Central memory CD8-positive, alpha-beta T cell (primary cell): Measurements from ENCODE around the gene SRPX2.

Experiments
- ATAC-seq: fragments of 150-1000 bp; cut with Tn5 transposase; replicated peaks from 2 replicates; pipeline ENCODE4 v1.10.0; 2022; ENCODE audit warnings: mild to moderate bottlenecking, moderate FRiP score, moderate number of reproducible peaks; ENCODE audit not compliant: poor library complexity, severe bottlenecking; ENCODE audit errors: extremely low read depth
- DNase-seq, 2 donors: peaks; one replicate each; pipeline ENCODE4 v3.0.0; 2021; ENCODE audit warnings: low spot score in 2 of 2
- H3K27ac Mint-ChIP-seq: one replicate; pipeline ENCODE4 v1.8.0; 2022; ENCODE audit warnings: low read depth, mild to moderate bottlenecking, moderate library complexity, mixed read lengths
- H3K27me3 Mint-ChIP-seq: one replicate; pipeline ENCODE4 v1.8.0; 2022; ENCODE audit warnings: mixed read lengths
- H3K36me3 Mint-ChIP-seq: one replicate; pipeline ENCODE4 v1.8.0; 2022; ENCODE audit warnings: mild to moderate bottlenecking, moderate library complexity, mixed read lengths; ENCODE audit not compliant: insufficient read depth
- H3K4me1 Mint-ChIP-seq: one replicate; pipeline ENCODE4 v1.8.0; 2022; ENCODE audit warnings: mixed read lengths
- H3K4me3 Mint-ChIP-seq: one replicate; pipeline ENCODE4 v1.8.0; 2022; ENCODE audit warnings: mild to moderate bottlenecking, moderate library complexity, mixed read lengths
- H3K9me3 Mint-ChIP-seq: one replicate; pipeline ENCODE4 v1.8.0; 2022; ENCODE audit warnings: mixed read lengths

The SRPX2 gene, protein sequence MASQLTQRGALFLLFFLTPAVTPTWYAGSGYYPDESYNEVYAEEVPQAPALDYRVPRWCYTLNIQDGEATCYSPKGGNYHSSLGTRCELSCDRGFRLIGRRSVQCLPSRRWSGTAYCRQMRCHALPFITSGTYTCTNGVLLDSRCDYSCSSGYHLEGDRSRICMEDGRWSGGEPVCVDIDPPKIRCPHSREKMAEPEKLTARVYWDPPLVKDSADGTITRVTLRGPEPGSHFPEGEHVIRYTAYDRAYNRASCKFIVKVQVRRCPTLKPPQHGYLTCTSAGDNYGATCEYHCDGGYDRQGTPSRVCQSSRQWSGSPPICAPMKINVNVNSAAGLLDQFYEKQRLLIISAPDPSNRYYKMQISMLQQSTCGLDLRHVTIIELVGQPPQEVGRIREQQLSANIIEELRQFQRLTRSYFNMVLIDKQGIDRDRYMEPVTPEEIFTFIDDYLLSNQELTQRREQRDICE

DNA sequence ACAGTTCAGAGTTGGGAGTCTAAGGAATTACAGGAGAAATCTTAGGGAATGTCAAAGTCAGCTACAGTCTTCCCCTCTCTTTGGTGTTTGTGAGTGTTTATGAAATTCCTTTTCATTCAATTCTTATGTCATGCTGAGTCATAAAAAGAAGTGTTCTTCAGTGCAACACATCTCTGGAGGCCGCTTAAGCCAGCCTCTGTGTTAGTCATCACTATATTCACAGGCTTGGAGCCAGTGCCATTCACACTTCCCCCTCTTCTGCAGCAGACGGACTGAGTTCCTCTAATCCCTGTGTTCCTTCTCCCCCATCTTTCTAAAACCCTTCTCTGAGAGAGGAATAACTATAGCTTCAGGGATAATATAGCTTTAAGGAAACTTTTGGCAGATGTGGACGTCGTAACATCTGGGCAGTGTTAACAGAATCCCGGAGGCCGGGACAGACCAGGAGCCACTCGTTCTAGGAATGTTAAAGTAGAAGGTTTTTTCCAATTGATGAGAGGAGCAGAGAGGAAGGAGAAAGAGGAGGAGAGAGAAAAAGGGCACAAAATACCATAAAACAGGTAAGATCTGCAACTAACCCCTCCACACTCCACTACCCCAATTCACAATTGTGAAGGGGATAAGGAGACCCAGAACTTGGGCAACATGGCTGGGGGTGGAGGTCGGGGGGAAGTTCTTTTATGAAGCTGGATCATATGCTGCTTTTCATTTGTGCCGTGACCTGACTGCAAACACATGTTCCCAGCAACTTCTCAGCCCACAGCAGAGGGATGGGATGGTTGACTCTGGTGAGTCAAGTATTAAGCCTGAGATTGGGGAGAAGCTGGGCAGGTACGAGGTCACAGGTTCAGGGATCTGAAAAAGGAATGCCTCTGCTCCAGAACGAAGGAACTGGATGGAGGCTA is at the start of gene SRPX2:
Gene SRPX2, plus strand, starts transcription at position 244 of the 905 bp plus-strand sequence. CDS start 2,124 bp downstream, outside the sequence.
- H3K9me3 Mint-ChIP-seq = no peaks in the 10 kb centered on the region
- no peaks in the 10 kb centered on the region for H3K4me1 Mint-ChIP-seq
- no peak within 1 kb of the TSS for H3K4me3 Mint-ChIP-seq
- ATAC-seq (no peak), DNase-seq (no peak)
- H3K27me3 Mint-ChIP-seq = peaks cover 28% of the 10 kb centered on the region
- H3K36me3 Mint-ChIP-seq = no peaks in the 10 kb centered on the region
- H3K27ac Mint-ChIP-seq = no peak within 1 kb of the TSS

DNA sequence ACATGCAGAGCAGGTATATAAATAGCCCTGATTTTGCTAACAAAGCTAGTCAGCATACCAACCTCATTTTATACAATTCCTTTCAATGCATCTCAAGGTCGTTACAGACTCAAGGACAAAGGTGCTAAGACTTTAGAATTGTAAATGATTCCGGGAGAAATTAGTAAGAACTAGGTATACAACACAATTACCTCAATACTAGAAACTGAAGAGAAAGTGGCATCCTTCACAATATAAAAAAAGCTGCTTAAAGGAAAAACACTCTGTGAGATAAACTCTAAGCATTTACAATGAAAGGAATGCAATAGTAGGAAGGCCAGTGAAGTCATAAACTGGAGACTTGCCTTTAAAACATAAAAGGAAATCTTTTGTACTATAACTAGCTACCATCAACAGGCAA is 47.4 kb upstream of the SRPX2 start:
- H3K9me3 Mint-ChIP-seq = no peaks in the 10 kb centered on the region
- H3K27me3 Mint-ChIP-seq = peaks cover 9% of the 10 kb centered on the region
- H3K27ac Mint-ChIP-seq = no peak overlapping the region
- H3K36me3 Mint-ChIP-seq = no peaks in the 10 kb centered on the region
- no peak for DNase-seq
- no peak overlapping the region for H3K4me3 Mint-ChIP-seq
- no peak for ATAC-seq
- H3K4me1 Mint-ChIP-seq = no peaks in the 10 kb centered on the region

DNA sequence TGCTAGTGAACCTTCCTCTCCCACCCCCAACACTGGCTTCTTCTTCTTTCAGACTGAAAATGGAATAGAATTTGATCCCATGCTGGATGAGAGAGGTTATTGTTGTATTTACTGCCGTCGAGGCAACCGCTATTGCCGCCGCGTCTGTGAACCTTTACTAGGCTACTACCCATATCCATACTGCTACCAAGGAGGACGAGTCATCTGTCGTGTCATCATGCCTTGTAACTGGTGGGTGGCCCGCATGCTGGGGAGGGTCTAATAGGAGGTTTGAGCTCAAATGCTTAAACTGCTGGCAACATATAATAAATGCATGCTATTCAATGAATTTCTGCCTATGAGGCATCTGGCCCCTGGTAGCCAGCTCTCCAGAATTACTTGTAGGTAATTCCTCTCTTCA is 44.5 kb upstream of the SRPX2 start:
- no peaks in the 10 kb centered on the region for H3K4me1 Mint-ChIP-seq
- ATAC-seq (no peak), DNase-seq (no peak)
- H3K36me3 Mint-ChIP-seq = no peaks in the 10 kb centered on the region
- peaks cover 18% of the 10 kb centered on the region for H3K27me3 Mint-ChIP-seq
- no peak overlapping the region for H3K4me3 Mint-ChIP-seq
- no peak overlapping the region for H3K27ac Mint-ChIP-seq
- no peaks in the 10 kb centered on the region for H3K9me3 Mint-ChIP-seq

DNA sequence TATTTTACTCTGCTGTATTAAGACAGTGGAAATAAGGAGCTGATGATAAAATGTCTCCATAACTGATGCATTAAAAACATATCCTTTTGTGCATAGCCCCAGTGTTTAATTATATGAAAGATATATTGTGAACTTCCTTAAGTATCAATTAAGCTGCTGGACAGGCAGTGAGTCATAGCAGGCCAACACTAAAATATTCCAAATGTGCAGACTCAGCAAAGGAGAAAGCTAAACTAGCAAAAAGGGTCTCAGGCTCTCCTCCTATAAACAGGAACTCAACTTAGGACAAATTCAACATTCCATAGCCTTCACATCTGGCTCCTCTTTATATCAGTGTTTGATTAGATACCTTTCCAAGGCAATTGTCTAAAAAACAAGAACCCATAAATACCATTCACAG is 43.7 kb upstream of the SRPX2 start:
- no peak for DNase-seq
- no peak for ATAC-seq
- H3K4me1 Mint-ChIP-seq = no peaks in the 10 kb centered on the region
- H3K4me3 Mint-ChIP-seq = no peak overlapping the region
- H3K27ac Mint-ChIP-seq = no peak overlapping the region
- no peaks in the 10 kb centered on the region for H3K36me3 Mint-ChIP-seq
- H3K9me3 Mint-ChIP-seq = no peaks in the 10 kb centered on the region
- H3K27me3 Mint-ChIP-seq = peaks cover 14% of the 10 kb centered on the region

DNA sequence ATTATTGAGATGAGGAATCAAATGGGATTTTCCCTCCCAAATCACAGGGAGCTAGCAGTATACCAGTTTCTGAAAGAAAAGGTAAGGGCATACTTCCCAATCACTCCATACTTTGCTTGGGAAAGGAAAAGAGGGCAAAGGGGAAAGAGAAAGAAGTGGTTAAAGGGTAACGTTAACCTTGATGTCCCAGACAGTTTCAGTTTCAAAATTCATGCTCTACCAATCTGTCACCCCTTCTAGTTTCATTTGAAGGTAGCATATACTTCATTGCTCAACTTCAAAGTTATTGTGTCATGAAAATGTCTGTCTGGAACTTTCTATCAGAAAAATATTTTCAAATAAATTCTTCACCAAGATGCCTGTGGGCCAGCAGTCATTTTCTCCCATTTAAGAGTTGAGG is 43.2 kb upstream of the SRPX2 start:
- peaks cover 11% of the 10 kb centered on the region for H3K27me3 Mint-ChIP-seq

DNA sequence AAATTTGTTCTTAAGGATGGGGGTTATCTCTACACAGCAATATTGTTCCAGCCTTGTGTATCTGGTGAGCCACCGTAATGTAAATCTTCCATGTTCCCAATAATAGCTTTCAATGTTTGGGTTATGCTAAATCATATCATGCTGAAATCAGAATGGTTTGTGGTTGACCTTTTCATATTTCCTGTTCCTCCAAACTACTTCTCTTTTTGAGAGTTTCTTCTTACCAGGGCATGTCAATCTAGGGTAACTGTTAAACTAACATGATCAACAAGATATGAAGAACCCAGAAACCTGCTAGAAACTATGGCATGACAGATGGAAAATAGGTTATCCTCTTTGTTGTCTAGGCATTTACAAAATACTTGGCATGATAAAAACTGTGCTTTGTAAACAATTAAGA is 37.2 kb upstream of the SRPX2 start:
- Mint-ChIP-seq H3K4me3 (no peak overlapping the region), H3K36me3 (no peaks in the 10 kb centered on the region), H3K27ac (no peak overlapping the region), H3K27me3 (peaks cover 11% of the 10 kb centered on the region), H3K9me3 (no peaks in the 10 kb centered on the region), H3K4me1 (no peaks in the 10 kb centered on the region)
- ATAC-seq = no peak
- no peak for DNase-seq

More for the DNA sequence above, 43.2 kb upstream of the SRPX2 start:
- no peak overlapping the region for H3K4me3 Mint-ChIP-seq
- DNase-seq (no peak), ATAC-seq (no peak)
- H3K27ac Mint-ChIP-seq = no peak overlapping the region
- H3K4me1 Mint-ChIP-seq = no peaks in the 10 kb centered on the region
- H3K9me3 Mint-ChIP-seq = no peaks in the 10 kb centered on the region
- H3K36me3 Mint-ChIP-seq = no peaks in the 10 kb centered on the region

DNA sequence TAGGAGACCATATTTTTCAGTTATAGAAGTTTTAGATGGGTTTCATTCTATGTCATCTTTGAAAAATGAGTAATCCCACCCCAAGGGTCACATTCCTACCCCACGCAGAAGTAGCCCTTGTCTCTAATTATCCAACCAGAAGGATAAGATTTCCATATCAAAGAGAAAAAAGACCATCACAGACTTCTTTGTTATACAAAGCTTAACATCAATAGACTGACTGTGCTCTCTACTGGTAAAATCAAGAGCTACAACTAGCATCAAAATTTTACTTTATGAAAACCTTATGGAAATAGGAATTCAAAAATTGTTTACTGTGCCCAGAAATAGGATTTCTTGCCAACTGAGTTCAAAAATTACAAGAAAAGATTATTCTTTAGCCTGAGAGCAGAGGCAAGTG is 34.4 kb upstream of the SRPX2 start:
- peaks cover 1% of the 10 kb centered on the region for H3K36me3 Mint-ChIP-seq
- no peak for DNase-seq
- no peak overlapping the region for H3K27ac Mint-ChIP-seq

DNA sequence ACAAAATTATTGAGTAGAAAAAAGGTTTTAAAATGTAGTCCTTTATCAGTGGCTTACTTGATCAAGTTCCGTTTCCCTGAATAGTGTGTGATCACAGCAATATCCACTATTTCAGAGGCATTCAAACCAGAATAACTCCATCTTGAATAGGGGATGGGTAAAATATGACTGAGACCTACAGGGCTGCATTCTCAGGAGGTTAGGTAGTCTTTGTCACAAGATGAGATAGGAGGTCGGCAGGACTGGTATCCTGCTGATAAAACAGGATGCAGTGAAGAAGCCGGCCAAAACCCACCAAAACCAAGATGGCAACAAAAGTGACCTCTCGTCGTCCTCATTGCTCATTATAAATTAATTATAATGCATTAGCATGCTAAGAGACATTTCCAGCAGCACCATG is 32.0 kb upstream of the SRPX2 start:
- DNase-seq = no peak
- no peak for ATAC-seq
- H3K4me3 Mint-ChIP-seq = no peak overlapping the region
- H3K9me3 Mint-ChIP-seq = no peaks in the 10 kb centered on the region
- H3K27me3 Mint-ChIP-seq = peaks cover 10% of the 10 kb centered on the region
- H3K4me1 Mint-ChIP-seq = no peaks in the 10 kb centered on the region
- peaks cover 1% of the 10 kb centered on the region for H3K36me3 Mint-ChIP-seq
- no peak overlapping the region for H3K27ac Mint-ChIP-seq

More for the DNA sequence above, 34.4 kb upstream of the SRPX2 start:
- no peak for ATAC-seq
- H3K27me3 Mint-ChIP-seq = peaks cover 10% of the 10 kb centered on the region
- no peak overlapping the region for H3K4me3 Mint-ChIP-seq
- H3K9me3 Mint-ChIP-seq = no peaks in the 10 kb centered on the region
- no peaks in the 10 kb centered on the region for H3K4me1 Mint-ChIP-seq

DNA sequence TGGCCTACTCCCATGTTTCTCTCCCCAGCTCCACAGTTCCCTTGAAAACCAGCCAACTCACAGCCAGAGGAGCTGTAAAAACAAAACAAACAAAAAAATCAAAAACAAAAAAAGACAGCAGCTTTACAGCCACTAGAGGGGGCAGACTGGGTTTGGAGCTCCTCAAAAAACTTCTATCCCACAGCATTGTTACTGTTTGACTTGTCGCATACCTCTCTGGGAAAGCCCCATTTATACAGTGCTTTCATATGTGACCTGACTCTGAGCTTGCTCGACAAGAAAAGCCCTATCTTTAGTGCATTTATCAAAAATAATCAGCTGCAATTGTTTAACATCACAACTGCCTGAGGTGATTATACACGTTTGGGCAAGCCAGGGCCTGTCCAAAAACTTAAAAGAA is 29.0 kb upstream of the SRPX2 start:
- H3K36me3 Mint-ChIP-seq = peaks cover 1% of the 10 kb centered on the region
- no peaks in the 10 kb centered on the region for H3K4me1 Mint-ChIP-seq
- no peak overlapping the region for H3K27ac Mint-ChIP-seq
- no peak for DNase-seq
- no peak for ATAC-seq
- no peak overlapping the region for H3K4me3 Mint-ChIP-seq
- peaks cover 10% of the 10 kb centered on the region for H3K27me3 Mint-ChIP-seq
- no peaks in the 10 kb centered on the region for H3K9me3 Mint-ChIP-seq

DNA sequence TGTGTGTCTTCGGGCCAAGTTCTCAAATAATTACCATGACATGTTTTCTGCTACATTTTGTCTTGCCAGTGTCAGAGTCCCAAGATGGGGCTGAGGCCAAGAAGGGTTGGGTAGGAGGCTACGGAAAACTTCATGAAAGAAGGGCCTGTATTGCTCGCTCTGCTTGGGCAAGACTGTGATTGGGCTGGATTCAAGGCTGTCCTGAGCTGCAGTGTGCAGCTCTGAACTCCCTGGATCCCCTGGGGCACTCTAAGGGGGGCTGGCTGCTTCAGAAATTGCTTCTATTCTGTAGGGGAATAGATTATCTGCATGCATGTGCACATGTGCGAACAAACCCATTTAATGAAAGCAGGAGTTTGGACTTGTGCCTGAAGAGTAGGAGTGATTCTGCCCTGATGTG is 21.0 kb upstream of the SRPX2 start:
- Mint-ChIP-seq H3K36me3 (peaks cover 2% of the 10 kb centered on the region), H3K27ac (no peak overlapping the region), H3K9me3 (no peaks in the 10 kb centered on the region), H3K4me1 (peaks cover 6% of the 10 kb centered on the region), H3K27me3 (no peaks in the 10 kb centered on the region), H3K4me3 (no peak overlapping the region)
- DNase-seq = no peak
- no peak for ATAC-seq

DNA sequence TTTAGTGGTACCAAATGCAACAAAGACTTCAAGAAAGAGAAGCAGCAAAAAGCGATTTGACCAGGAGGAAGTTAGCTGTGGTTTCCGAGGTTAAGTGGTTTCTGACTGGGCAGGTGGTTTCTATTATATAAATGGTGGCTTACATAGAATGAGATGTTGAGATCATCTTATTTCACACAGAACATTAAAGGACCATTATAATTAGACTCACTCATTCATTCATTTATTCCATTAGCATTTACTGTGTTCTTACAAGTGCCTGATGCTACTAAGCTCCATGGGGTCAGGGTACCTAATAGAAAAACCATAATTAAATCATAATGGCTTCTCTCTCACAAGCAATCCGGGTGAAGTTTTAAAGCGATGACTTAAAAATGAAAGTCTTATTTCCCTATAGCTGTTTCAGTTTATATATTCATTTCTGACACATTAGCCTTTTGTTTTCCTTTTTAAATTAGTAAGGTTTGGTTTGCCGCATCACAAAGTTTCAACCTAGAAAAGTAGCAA is 18.0 kb upstream of the SRPX2 start:
- Mint-ChIP-seq H3K4me1 (peaks cover 6% of the 10 kb centered on the region), H3K4me3 (peak overlapping the region; percentile 6), H3K36me3 (peaks cover 2% of the 10 kb centered on the region), H3K9me3 (no peaks in the 10 kb centered on the region), H3K27ac (no peak overlapping the region), H3K27me3 (no peaks in the 10 kb centered on the region)
- DNase-seq (no peak), ATAC-seq (no peak)

DNA sequence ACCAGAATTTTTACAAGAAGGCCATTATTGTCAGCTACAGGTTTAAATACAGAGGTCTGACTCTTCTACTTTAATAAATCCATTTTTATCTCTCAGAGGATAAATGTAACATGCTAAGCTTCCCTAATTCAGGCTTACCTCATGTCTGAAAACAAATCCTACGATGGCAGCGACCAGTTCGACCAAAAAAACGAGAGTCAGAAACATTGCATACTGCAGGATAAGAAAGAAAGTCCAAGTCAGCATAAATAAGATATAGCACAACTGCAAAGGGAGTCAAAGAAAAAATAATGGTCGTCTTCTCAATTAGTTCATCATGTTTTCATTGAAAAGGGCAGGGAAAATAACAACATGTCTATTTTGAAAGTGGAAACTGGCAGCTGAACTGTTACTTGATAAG is 9.0 kb upstream of the SRPX2 start:
- Mint-ChIP-seq H3K4me1 (peaks cover 9% of the 10 kb centered on the region), H3K4me3 (no peak overlapping the region)

More for the DNA sequence above, 9.0 kb upstream of the SRPX2 start:
- ATAC-seq = no peak
- no peak overlapping the region for H3K27ac Mint-ChIP-seq
- no peaks in the 10 kb centered on the region for H3K36me3 Mint-ChIP-seq
- DNase-seq = no peak
- peaks cover 17% of the 10 kb centered on the region for H3K27me3 Mint-ChIP-seq
- H3K9me3 Mint-ChIP-seq = no peaks in the 10 kb centered on the region
